BJ (cell line): ENCODE results near the gene FGF11. TPM values are rescaled to one million over a fixed set of nuclear protein-coding genes. Genes with fewer than 3 reads are reported as not detected.

Experiments used
- CTCF ChIA-PET: fragments of 350-600 bp; formaldehyde crosslinking; extraction: SDS; loops from one replicate; lab custom pipeline; 2021; ENCODE audit warnings: antibody characterized with exemption, inconsistent platforms; lab: Yijun Ruan, JAX
- POLR2A ChIA-PET: fragments of 300-600 bp; sonication (Branson Sonifier 250); formaldehyde crosslinking; extraction: SDS; loops from one replicate; lab custom pipeline; 2021; ENCODE audit warnings: antibody characterized with exemption; lab: Charles Lee
- DNase-seq: peaks from one replicate; pipeline ENCODE4 v3.0.0-alpha.2; 2011; ENCODE audit warnings: low read depth
- H3K27me3 ChIP-seq: 2 replicates; pipeline ENCODE4 v1.6.0; 2011; ENCODE audit warnings: low read length; ENCODE audit not compliant: control insufficient read depth, insufficient read depth
- H3K36me3 ChIP-seq: 2 replicates; pipeline ENCODE4 v1.5.1; 2011; ENCODE audit warnings: low read length; ENCODE audit not compliant: control insufficient read depth, insufficient read depth
- H3K4me3 ChIP-seq: 2 replicates; pipeline ENCODE4 v1.5.1; 2011; ENCODE audit warnings: low read depth, mild to moderate bottlenecking, control low read depth, low read length
- CTCF ChIP-seq: IDR thresholded peaks from 2 replicates; pipeline ENCODE4 v1.5.1; 2011; ENCODE audit warnings: low read depth, mild to moderate bottlenecking, control low read depth, inconsistent platforms, low read length, moderate library complexity; ENCODE audit not compliant: insufficient read depth
- polyA plus RNA-seq: library from polyadenylated mRNA; depleted of rRNA; stranded (reverse); fragments of >200 nt; gene quantifications from 2 replicates; pipeline ENCODE4 v1.2.3, GENCODE V29; 2011

Gene FGF11
- polyA plus RNA-seq, 1 experiment, result 0.98 TPM

DNA sequence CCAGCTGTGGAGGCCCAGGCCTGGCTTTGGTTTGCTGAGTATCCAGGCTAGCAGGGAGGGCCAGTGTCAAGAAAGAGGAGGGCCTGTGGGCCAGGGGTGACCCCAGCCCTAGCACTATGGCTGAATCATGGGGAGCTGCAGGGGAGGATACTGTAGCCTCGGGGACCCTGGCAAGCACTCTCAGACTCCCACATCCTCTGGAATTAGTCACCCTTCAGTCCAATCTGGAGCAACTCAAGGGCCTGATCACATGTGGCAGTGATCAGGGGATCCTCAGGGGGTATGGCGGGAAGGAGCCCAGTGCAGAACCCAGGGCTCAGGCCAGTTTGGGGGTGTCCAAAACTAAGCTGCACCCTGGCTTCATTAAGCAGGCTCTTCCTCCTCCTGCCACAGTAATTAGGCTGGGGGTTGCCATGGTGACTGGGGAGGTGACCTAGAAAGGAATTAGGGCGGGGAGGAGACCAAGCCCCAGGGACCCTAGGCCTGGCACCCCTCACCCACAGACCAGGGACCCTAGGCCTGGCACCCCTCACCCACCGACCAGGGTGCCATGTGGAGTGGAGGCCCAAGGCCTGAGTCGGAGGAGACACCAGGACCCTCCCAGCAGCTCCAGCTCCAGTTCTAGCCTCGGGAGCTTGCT lies 25.8 kb upstream of the FGF11 start:
- Histone ChIP-seq H3K36me3 (peaks cover 27% of the 10 kb centered on the region), H3K27me3 (no peaks in the 10 kb centered on the region), H3K4me3 (no peak overlapping the region)
- no peak for DNase-seq
- CTCF ChIA-PET, result interaction anchor here (1.1 to 1.9 kb wide), 4 partner anchors 10 to 147 kb away, joined by 3 to 6 read pairs (median 5); no protein-coding TSS in a partner anchor
- TF ChIP-seq CTCF, result no peak
- POLR2A ChIA-PET, result interaction anchor here (0.6 kb wide), 1 partner anchor 9 kb away, joined by 8 read pairs; the partner anchor contains the start of gene TMEM256

GRCh38 chr17:7414837-7415236 lies 24.5 kb upstream of the FGF11 start:
- ChIA-PET CTCF (no interaction called here), POLR2A (no interaction called here)
- no peak for TF ChIP-seq CTCF
- Histone ChIP-seq H3K4me3 (no peak overlapping the region), H3K36me3 (peaks cover 18% of the 10 kb centered on the region), H3K27me3 (no peaks in the 10 kb centered on the region)
- DNase-seq, result no peak

DNA sequence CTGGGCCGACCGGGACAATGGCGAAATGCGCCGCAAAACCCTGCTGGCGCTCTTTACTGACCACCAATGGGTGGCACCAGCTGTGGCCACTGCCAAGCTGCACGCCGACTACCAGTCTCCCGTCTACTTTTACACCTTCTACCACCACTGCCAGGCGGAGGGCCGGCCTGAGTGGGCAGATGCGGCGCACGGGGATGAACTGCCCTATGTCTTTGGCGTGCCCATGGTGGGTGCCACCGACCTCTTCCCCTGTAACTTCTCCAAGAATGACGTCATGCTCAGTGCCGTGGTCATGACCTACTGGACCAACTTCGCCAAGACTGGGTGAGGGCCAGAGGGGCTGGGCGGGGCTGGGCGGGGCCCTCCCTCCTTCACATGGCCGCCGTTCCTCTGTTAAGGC lies 23.5 kb upstream of the FGF11 start:
- DNase-seq, result no peak
- no peaks in the 10 kb centered on the region for H3K27me3 ChIP-seq
- no peak for TF ChIP-seq CTCF
- ChIA-PET POLR2A (no interaction called here), CTCF (no interaction called here)
- H3K4me3 ChIP-seq, result no peak overlapping the region
- H3K36me3 ChIP-seq, result peaks cover 16% of the 10 kb centered on the region

DNA sequence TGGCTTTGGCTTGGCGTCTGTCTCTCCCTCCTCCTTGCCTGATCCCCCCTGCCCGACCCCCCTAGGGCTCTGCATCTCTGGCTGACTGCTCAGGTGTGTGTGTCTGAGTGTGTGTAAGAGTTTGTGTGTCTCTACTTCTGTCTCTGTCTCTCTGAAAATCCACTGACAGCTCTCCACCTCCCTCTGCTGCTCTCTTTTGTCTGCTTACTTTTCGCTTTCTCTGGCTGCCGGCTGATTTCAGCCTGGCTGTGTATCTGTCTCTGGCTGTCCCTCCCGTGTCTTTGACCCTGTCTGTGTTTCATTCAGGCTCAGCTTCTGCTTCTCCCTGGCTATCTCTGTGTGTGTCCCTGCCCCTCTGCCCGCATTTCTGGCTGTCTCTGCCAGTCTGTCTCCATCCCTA lies 23.0 kb upstream of the FGF11 start:
- ChIA-PET CTCF (no interaction called here), POLR2A (no interaction called here)
- H3K36me3 ChIP-seq, result peaks cover 16% of the 10 kb centered on the region
- H3K27me3 ChIP-seq, result no peaks in the 10 kb centered on the region
- no peak for TF ChIP-seq CTCF
- H3K4me3 ChIP-seq, result no peak overlapping the region
- DNase-seq, result no peak

- DNase-seq, result no peak
- TF ChIP-seq CTCF, result no peak
- CTCF ChIA-PET, result no interaction called here
These were observed 22.2 kb upstream of the FGF11 start for GRCh38 chr17:7417056-7417655.

More at GRCh38 chr17:7417056-7417655, 22.2 kb upstream of the FGF11 start:
- no peak overlapping the region for H3K4me3 ChIP-seq
- H3K36me3 ChIP-seq, result peaks cover 16% of the 10 kb centered on the region
- no peaks in the 10 kb centered on the region for H3K27me3 ChIP-seq
- POLR2A ChIA-PET, result no interaction called here
